HEK293T (cell line): Measurements from ENCODE around the gene TTC22.

Experiments used
- FOXK2 ChIP-seq: fragments of 450-650 bp; IDR thresholded peaks from 2 replicates; pipeline ENCODE4 v1.6.1; 2016; ENCODE audit warnings: mild to moderate bottlenecking
- FOXM1 ChIP-seq: fragments of 450-650 bp; IDR thresholded peaks from 2 replicates; pipeline ENCODE4 v1.6.1; 2017; ENCODE audit warnings: mild to moderate bottlenecking, borderline replicate concordance
- PKNOX1 ChIP-seq: fragments of 450-650 bp; IDR thresholded peaks from 2 replicates; pipeline ENCODE4 v1.6.1; 2016
- SP1 ChIP-seq: fragments of 450-650 bp; IDR thresholded peaks from 2 replicates; pipeline ENCODE4 v1.6.1; 2017
- SUZ12 ChIP-seq: fragments of 450-650 bp; IDR thresholded peaks from 2 replicates; pipeline ENCODE4 v1.6.1; 2016; ENCODE audit warnings: mild to moderate bottlenecking

- no peak for TF ChIP-seq FOXK2
- no peak for TF ChIP-seq SP1
- TF ChIP-seq PKNOX1 = no peak
- TF ChIP-seq SUZ12 = no peak
- no peak for TF ChIP-seq FOXM1
Measured at GRCh38 chr1:54848134-54848948, 47.2 kb upstream of the TTC22 start.
